Upper lobe of left lung (tissue), 4 donors: ENCODE results near the gene RAB13.

Experiments used
- POLR2AphosphoS5 ChIP-seq, 2 donors: sonication (generic); formaldehyde crosslinking; IDR thresholded peaks; one replicate each; pipeline ENCODE4 v1.5.1; 2017; ENCODE audit warnings: antibody characterized with exemption in 2 of 2
- TF ChIP-seq, protein P1 (sequence below), 6 experiments: fragments of 450-650 bp in 4 of 6; fragments of 200-600 bp in 2 of 6; sonication (generic) in 2 of 6; IDR thresholded peaks; one replicate each; pipeline ENCODE4 v1.5.1; 2016 to 2019; ENCODE audit warnings: antibody characterized with exemption in 6 of 6

DNA sequence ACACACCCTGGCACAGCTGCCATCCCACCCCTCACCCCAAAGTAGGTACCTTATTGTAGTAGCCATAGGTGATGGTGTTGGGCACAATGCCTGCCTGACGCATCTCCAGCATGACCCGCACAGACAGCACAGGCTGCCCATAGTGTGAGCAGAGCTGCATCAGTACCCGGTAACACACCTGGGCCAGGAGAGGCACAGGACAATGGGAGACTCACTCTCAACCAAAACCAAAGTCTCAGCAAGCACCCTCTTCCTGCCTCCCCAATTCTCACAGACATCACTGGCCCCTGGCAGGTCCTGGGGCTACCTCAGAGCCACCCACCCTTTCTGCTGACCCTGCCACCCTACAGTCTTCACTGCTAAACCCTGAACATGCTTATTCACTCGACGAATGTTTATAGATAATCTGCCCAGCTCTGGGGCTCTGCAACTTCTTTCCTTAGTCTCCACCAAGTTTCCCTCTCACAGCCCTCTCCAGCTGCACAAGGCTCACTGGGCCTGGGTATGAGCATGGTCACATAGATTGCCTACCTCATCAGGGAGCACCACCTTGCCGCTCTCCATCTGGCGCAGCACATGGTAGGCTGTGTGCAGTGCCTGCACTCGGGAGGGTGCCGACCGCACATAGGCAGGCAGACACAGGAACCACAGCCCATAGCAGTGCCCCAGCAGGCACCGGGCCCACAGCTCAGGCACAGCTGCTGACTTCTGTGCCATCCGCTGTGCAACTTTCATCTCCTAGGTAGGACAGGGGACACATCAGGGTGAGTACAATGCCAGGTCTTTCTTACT, 49.9 kb downstream of the RAB13 start:
- no peak for TF ChIP-seq POLR2AphosphoS5 (IDR thresholded peaks at IDR 0.05)
- TF ChIP-seq, protein P1, sequence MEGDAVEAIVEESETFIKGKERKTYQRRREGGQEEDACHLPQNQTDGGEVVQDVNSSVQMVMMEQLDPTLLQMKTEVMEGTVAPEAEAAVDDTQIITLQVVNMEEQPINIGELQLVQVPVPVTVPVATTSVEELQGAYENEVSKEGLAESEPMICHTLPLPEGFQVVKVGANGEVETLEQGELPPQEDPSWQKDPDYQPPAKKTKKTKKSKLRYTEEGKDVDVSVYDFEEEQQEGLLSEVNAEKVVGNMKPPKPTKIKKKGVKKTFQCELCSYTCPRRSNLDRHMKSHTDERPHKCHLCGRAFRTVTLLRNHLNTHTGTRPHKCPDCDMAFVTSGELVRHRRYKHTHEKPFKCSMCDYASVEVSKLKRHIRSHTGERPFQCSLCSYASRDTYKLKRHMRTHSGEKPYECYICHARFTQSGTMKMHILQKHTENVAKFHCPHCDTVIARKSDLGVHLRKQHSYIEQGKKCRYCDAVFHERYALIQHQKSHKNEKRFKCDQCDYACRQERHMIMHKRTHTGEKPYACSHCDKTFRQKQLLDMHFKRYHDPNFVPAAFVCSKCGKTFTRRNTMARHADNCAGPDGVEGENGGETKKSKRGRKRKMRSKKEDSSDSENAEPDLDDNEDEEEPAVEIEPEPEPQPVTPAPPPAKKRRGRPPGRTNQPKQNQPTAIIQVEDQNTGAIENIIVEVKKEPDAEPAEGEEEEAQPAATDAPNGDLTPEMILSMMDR (IDR thresholded peaks at IDR 0.05): no peak
